Activated T-helper 2 cell treated with anti-CD3 and anti-CD28 coated beads, Interferon-gamma antibody, Interleukin-2, Interleukin-4, amounts not matched to agents 10 μg/mL and 5 μg/mL and 100 μg/mL, durations not matched to agents 14 hours and 24 hours and 36 hours (primary cell): ENCODE measurements around the gene CCDC185. TPM values are rescaled to one million over a fixed set of nuclear protein-coding genes. Genes with fewer than 3 reads are reported as not detected.

Experiments
- DNase-seq: peaks from one replicate; pipeline ENCODE4 v3.0.0; 2021; ENCODE audit warnings: low spot score
- H3K27ac Mint-ChIP-seq: one replicate; pipeline ENCODE4 v1.8.0; 2021; ENCODE audit warnings: mixed read lengths
- H3K27me3 Mint-ChIP-seq: one replicate; pipeline ENCODE4 v1.8.0; 2021; ENCODE audit warnings: low read depth, mixed read lengths
- H3K36me3 Mint-ChIP-seq: one replicate; pipeline ENCODE4 v1.8.0; 2021; ENCODE audit warnings: low read depth, mixed read lengths
- H3K4me1 Mint-ChIP-seq: one replicate; pipeline ENCODE4 v1.8.0; 2021; ENCODE audit warnings: low read depth, mixed read lengths
- H3K4me3 Mint-ChIP-seq: one replicate; pipeline ENCODE4 v1.8.0; 2021; ENCODE audit warnings: low read depth, mild to moderate bottlenecking, moderate library complexity, mixed read lengths
- H3K9me3 Mint-ChIP-seq: one replicate; pipeline ENCODE4 v1.8.0; 2021; ENCODE audit warnings: mixed read lengths
- intact Hi-C: fragments of 100-400 bp; cut with micrococcal nuclease; formaldehyde crosslinking; loops from one replicate; pipeline ENCODE4 v1.15.1; 2023
- total RNA-seq: library from RNA; stranded (reverse); gene quantifications from 2 replicates; pipeline ENCODE4 v1.2.3, GENCODE V29; 2022

Gene CCDC185
- not detected in 2 replicates for total RNA-seq

DNA sequence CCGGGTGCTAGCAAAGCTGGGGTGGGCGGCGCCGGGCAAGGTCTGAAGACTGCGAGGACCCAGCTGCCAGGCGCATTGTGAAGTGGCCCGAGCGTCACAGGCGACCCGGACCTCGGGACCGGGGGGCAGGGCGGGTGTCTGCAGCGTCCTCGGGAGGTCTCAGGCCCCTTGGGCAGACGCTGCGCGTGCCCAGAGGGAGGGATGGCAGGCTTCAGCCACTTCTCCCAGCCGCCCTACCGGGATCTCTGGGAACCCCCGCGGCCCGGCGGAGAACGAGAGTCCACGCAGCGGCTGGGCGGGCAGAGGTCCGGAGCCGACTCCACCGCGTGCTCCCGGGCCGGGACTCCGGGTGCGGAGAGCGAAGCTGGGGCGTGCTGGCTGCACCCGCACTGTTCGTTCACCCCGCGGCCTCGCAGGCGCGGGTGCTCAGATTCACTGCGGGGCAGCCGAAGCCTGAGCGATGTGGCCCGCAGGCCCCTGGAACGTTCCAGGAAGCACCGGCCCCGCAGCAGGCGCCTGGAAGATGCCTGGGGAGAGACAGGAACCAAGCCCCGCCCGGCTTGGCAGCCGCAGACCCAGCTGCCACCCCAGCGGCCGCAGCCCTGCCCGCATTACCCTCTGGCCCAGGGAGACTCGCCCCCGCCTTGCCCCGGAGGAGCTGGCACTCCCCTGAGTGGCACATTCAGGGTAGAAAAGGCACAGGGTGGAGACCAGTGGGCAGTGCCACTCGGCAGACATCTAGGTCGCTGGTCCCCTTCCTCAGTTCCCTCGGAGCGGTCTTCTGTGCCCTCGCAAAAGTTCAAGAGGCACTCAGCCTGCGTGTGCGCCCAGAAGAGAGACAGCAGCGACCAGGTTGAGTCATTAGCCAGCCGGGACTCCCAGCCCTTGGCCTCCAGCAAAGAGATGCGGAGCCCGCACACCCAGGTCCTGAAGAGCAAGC lies at the start of gene CCDC185:
Gene CCDC185, plus strand, starts transcription at position 141 of the 940 bp plus-strand sequence. Its CDS starts 61 bp downstream, at position 202.
- Mint-ChIP-seq H3K27ac (no peak within 1 kb of the TSS), H3K27me3 (peaks cover 43% of the 10 kb centered on the region), H3K4me1 (no peaks in the 10 kb centered on the region), H3K4me3 (no peak within 1 kb of the TSS), H3K9me3 (no peaks in the 10 kb centered on the region), H3K36me3 (no peaks in the 10 kb centered on the region)
- no peak for DNase-seq
- intact Hi-C loops = no loop called here

DNA sequence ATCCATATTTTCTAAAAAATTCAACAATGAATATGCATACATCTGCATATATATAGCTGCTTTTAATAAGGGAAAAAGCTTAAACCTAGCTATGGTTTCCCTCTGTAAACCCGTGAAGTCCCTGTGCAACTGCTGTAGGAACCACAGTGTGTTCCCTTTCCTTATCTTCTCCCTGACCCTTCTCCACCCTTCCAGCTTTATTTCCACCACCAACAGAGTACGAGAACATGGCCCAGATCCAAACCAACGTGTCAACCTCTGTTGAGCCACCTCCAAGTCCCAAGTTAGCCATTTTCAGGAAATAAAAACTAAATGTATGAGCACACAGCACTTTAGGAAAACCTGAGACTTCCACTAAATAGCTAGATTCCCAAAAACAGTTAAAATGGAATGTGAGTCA lies 49.5 kb upstream of the CCDC185 start:
- intact Hi-C loops = no loop called here
- no peaks in the 10 kb centered on the region for H3K27me3 Mint-ChIP-seq
- H3K36me3 Mint-ChIP-seq = no peaks in the 10 kb centered on the region
- H3K4me1 Mint-ChIP-seq = no peaks in the 10 kb centered on the region
- H3K4me3 Mint-ChIP-seq = no peak overlapping the region
- DNase-seq = no peak
- H3K9me3 Mint-ChIP-seq = no peaks in the 10 kb centered on the region
- H3K27ac Mint-ChIP-seq = no peak overlapping the region

GRCh38 chr1:223344491-223344890 lies 48.7 kb upstream of the CCDC185 start:
- H3K27ac Mint-ChIP-seq = no peak overlapping the region
- H3K36me3 Mint-ChIP-seq = no peaks in the 10 kb centered on the region

DNA sequence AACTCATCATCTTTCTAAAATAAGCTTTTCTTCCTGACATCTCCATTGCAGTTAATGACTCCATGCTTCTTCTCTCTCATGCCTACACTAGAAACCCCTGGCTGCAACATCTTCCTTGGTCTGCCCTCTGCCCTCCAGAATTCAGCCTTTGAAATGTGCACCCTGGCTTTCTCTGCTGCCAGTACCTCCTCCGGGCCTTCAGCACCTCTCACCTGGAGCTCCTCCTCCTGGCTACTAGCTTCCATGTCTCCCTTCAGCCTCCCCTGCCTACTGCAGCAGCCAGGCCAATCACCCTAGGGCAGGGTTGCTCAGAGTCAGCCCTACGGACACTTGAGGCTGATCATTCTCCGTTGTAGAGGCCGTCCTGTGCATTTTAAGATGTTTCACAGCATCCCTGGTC lies 47.5 kb upstream of the CCDC185 start:
- Mint-ChIP-seq H3K9me3 (no peaks in the 10 kb centered on the region), H3K4me1 (no peaks in the 10 kb centered on the region), H3K27ac (no peak overlapping the region), H3K36me3 (no peaks in the 10 kb centered on the region), H3K27me3 (no peaks in the 10 kb centered on the region), H3K4me3 (no peak overlapping the region)
- intact Hi-C loops = no loop called here
- no peak for DNase-seq

More at GRCh38 chr1:223344491-223344890, 48.7 kb upstream of the CCDC185 start:
- H3K9me3 Mint-ChIP-seq = no peaks in the 10 kb centered on the region
- no peak for DNase-seq
- no peaks in the 10 kb centered on the region for H3K4me1 Mint-ChIP-seq
- H3K4me3 Mint-ChIP-seq = no peak overlapping the region
- H3K27me3 Mint-ChIP-seq = no peaks in the 10 kb centered on the region
- intact Hi-C loops = no loop called here

DNA sequence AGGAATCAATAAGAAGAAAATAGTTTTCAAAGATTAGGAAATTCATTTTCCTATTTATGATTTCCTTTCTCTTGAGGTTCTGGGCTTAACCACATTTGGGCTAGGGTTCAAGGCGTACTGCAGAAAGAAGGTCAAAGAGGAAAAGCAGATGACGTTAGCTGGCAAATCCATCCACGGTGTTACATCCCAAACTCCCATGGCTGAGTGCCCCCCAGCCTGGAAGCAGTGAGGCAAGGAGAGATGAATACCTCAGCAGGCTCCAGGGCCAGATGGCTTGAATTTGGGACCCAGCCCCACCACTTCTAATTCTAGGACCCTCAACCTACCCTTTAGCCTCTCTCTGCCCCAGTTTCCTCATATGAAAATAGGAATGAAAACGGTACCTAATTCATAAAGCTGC lies 46.9 kb upstream of the CCDC185 start:
- Mint-ChIP-seq H3K4me3 (no peak overlapping the region), H3K9me3 (no peaks in the 10 kb centered on the region), H3K27me3 (no peaks in the 10 kb centered on the region), H3K4me1 (no peaks in the 10 kb centered on the region), H3K36me3 (no peaks in the 10 kb centered on the region), H3K27ac (no peak overlapping the region)
- DNase-seq = no peak
- intact Hi-C loops = no loop called here

DNA sequence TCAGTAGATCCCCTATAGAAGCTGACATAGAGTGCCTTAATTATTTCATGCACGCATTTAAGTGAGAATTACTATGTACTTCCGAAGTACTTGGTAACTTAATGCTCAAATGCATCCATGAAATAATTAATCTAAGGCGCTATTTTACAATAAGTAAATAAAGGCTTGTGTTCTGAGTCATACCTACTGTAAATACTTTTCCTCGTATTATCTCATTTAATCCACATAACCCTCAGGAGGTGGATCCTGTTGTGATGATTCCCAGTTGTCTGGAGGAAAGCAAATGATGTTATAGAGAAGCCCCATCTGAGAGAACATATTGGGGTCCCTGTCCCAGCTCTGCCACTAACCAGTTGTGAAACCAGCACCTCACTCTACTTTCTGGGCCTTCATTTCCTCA lies 45.6 kb upstream of the CCDC185 start:
- Mint-ChIP-seq H3K36me3 (no peaks in the 10 kb centered on the region), H3K4me3 (no peak overlapping the region), H3K27me3 (no peaks in the 10 kb centered on the region), H3K27ac (no peak overlapping the region), H3K9me3 (no peaks in the 10 kb centered on the region), H3K4me1 (no peaks in the 10 kb centered on the region)
- DNase-seq = no peak
- intact Hi-C loops = no loop called here

DNA sequence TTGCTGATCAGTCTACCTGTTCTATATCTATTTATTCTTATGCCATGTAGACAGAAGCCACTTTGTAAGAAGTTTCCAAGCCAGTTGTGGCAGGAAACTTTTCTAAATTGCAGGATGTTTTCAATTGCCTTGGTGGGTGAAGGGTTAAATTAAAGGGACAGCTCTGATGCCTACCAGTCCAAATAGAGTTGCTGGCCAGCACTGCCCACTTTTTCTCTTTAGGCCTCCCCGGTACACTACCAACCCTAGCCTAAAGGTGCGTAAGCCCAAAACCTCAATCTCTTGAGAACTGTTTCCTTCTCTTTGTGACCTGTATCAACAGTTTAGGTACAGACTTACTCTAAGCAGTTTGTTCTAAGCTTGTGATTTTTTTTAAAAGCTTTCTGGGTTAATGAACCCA lies 44.8 kb upstream of the CCDC185 start:
- DNase-seq = no peak
- Mint-ChIP-seq H3K36me3 (no peaks in the 10 kb centered on the region), H3K27ac (no peak overlapping the region), H3K4me1 (no peaks in the 10 kb centered on the region), H3K9me3 (no peaks in the 10 kb centered on the region), H3K4me3 (no peak overlapping the region), H3K27me3 (peaks cover 3% of the 10 kb centered on the region)
- intact Hi-C loops = no loop called here

- Mint-ChIP-seq H3K27me3 (peaks cover 3% of the 10 kb centered on the region), H3K36me3 (no peaks in the 10 kb centered on the region), H3K4me1 (no peaks in the 10 kb centered on the region), H3K27ac (no peak overlapping the region), H3K4me3 (no peak overlapping the region), H3K9me3 (no peaks in the 10 kb centered on the region)
- intact Hi-C loops = no loop called here
- no peak for DNase-seq
Observed at GRCh38 chr1:223349241-223349640, 44.0 kb upstream of the CCDC185 start.

DNA sequence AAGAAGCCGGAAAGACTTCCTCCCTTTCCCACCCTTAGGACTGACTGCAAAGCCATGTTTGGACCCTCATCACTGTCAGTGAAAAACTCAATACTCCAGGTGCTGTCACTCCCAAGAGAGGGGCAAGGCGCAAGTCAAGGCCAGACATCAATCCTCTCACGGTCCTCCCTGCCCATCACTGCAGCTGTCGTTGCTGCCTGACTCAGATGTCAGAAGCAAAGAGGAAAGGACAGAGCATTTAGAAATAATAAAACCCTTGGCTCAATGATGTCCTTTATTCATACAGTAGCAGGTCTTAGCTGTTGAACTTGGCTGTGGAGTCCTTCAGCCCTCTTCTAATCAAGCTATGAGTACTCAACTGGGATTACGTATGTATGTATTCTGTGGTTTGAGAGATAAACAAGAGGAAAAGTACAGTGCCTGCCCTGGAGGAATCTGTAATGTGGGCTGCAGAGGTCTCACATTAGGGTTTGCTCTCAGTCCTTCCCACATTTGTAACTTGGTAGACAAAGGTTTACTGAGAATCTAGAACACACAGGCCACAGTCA lies 42.8 kb upstream of the CCDC185 start:
- intact Hi-C loops = no loop called here
- no peaks in the 10 kb centered on the region for H3K36me3 Mint-ChIP-seq
- DNase-seq = no peak

DNA sequence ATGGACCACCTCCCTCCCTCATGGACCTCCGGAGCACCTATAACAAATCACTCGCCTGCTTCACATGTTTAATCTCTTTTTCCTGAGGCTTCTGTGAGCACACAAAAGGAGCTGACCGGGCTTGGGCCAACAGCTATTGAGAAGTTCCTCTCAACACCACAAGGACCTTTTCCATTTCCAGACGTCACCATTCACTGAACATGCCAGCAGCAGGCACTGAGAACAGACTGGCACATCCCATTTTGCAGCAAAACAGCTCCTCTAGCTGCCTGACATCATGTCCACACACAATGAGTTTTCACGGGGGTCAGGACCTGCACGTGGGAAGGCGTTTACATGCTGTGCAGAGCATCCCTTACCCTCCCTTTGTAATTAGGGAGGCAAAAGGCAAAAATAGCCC lies 40.3 kb upstream of the CCDC185 start:
- no peaks in the 10 kb centered on the region for H3K4me1 Mint-ChIP-seq
- H3K27ac Mint-ChIP-seq = no peak overlapping the region
- no peak overlapping the region for H3K4me3 Mint-ChIP-seq
- H3K9me3 Mint-ChIP-seq = no peaks in the 10 kb centered on the region
- no peak for DNase-seq
- intact Hi-C loops = no loop called here
- H3K27me3 Mint-ChIP-seq = peaks cover 13% of the 10 kb centered on the region
- H3K36me3 Mint-ChIP-seq = no peaks in the 10 kb centered on the region

More for the DNA sequence above, 42.8 kb upstream of the CCDC185 start:
- H3K9me3 Mint-ChIP-seq = no peaks in the 10 kb centered on the region
- no peak overlapping the region for H3K4me3 Mint-ChIP-seq
- H3K27ac Mint-ChIP-seq = no peak overlapping the region
- H3K4me1 Mint-ChIP-seq = no peaks in the 10 kb centered on the region
- peaks cover 5% of the 10 kb centered on the region for H3K27me3 Mint-ChIP-seq

GRCh38 chr1:223353939-223354338 lies 39.3 kb upstream of the CCDC185 start:
- Mint-ChIP-seq H3K36me3 (no peaks in the 10 kb centered on the region), H3K4me1 (no peaks in the 10 kb centered on the region), H3K27ac (no peak overlapping the region), H3K9me3 (no peaks in the 10 kb centered on the region), H3K4me3 (no peak overlapping the region), H3K27me3 (peaks cover 16% of the 10 kb centered on the region)
- no peak for DNase-seq
- intact Hi-C loops = no loop called here

GRCh38 chr1:223355699-223356098 lies 37.5 kb upstream of the CCDC185 start:
- H3K4me1 Mint-ChIP-seq = no peaks in the 10 kb centered on the region

DNA sequence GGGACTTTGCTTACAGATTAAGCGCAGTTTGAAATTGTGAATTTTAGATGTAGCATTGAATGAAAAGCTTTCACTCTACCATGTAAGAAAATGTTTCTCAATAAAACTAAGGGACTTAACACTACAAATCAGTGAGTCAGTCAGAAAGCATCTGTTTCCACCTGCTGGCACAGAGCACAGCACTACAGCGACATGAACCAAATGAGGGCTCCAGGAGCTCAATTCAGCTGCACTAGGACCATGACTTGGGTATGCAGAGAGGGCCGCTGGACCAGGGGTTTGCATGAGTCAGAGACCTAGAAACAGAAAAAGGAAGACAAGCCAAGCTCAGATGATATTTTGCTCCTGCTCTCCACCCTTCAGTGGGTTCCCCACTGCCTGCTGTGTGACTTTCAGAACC lies 34.4 kb upstream of the CCDC185 start:
- peaks cover 53% of the 10 kb centered on the region for H3K27me3 Mint-ChIP-seq
- H3K9me3 Mint-ChIP-seq = no peaks in the 10 kb centered on the region
- H3K27ac Mint-ChIP-seq = no peak overlapping the region
- H3K4me3 Mint-ChIP-seq = no peak overlapping the region
- intact Hi-C loops = no loop called here
- no peak for DNase-seq
- no peaks in the 10 kb centered on the region for H3K36me3 Mint-ChIP-seq
- H3K4me1 Mint-ChIP-seq = peaks cover 6% of the 10 kb centered on the region

More at GRCh38 chr1:223355699-223356098, 37.5 kb upstream of the CCDC185 start:
- peaks cover 30% of the 10 kb centered on the region for H3K27me3 Mint-ChIP-seq
- DNase-seq = no peak
- intact Hi-C loops = no loop called here
- H3K9me3 Mint-ChIP-seq = no peaks in the 10 kb centered on the region
- H3K4me3 Mint-ChIP-seq = no peak overlapping the region
- no peak overlapping the region for H3K27ac Mint-ChIP-seq
- no peaks in the 10 kb centered on the region for H3K36me3 Mint-ChIP-seq
